Measurements from ENCODE around the gene FOXJ1. TPM values are rescaled to one million over a fixed set of nuclear protein-coding genes. Genes with fewer than 3 reads are reported as not detected.

The FOXJ1 gene
- total and polyA plus RNA-seq, 2 of the 13 experiments (the other 11 are each of a cell fraction or from before 2014, with no cell fraction given), result 0.98 to 1.6 TPM

DNA sequence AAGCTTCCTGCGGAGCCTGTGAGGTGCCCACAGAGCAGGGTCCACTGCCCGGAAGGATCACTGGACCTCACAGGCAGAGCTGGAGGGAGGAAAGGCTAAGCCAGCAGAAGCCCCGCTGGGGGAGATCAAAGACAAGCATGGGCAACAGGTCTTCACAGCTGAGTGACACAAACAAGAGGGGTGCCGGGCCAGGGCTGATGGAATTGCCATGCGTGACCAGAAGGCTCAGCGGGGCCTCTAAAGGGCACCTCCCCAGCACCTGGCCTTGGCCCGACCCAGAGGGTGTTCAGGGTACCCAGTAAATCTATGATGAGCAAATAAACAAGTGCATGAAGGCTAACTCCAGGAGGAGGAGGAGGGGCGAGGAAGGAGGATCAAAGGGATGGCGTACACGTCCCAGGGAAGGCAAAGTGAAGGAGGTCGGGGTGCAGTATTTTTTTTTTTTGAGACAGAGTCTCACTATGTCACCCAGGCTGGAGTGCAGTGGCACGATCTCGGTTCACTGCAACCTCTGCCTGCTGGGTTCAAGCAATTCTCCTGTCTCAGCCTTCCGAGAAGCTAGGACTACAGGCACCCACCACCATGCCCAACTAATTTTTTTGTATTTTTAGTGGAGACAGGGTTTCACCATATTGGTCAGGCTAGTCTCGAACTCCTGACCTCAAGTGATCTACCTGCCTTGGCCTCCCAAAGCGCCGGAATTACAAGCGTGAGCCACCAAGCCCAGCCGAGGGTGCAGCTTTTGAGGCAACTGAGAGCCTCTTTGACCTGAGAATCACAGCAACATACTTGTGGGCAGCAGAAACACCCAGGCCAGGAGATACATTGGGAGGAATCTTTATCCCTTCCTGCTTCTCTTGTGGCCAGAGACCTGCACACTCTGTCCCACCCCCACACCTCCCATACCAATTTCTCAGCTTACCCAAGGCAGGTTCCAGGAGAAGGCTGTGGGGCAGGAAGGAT, 21.4 kb downstream of the FOXJ1 start (continued):
- TF ChIP-seq, protein P1, sequence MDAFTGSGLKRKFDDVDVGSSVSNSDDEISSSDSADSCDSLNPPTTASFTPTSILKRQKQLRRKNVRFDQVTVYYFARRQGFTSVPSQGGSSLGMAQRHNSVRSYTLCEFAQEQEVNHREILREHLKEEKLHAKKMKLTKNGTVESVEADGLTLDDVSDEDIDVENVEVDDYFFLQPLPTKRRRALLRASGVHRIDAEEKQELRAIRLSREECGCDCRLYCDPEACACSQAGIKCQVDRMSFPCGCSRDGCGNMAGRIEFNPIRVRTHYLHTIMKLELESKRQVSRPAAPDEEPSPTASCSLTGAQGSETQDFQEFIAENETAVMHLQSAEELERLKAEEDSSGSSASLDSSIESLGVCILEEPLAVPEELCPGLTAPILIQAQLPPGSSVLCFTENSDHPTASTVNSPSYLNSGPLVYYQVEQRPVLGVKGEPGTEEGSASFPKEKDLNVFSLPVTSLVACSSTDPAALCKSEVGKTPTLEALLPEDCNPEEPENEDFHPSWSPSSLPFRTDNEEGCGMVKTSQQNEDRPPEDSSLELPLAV (CRISPR knock-in tag; conservative IDR thresholded peaks at IDR 0.05; ENCODE audit: low read depth), result no peak
- TF ChIP-seq EHMT2 (IDR thresholded peaks at IDR 0.05; ENCODE audit: borderline replicate concordance, low read depth, low read length) (no peak), SNAPC2 (CRISPR knock-in tag; IDR thresholded peaks at IDR 0.05) (0 out of 2 replicates have a peak, but pooled peaks have one; percentile 58), MXI1 (IDR thresholded peaks at IDR 0.05; ENCODE audit: borderline replicate concordance, low read depth, low read length) (peak; percentile 59; the same call in 1 of the 3 replicates), RCOR2 (CRISPR knock-in tag; IDR thresholded peaks at IDR 0.05) (peak; percentile 56; the same call in 1 of the 2 replicates), CAMTA2 (CRISPR knock-in tag; IDR thresholded peaks at IDR 0.05; ENCODE audit: borderline replicate concordance) (no peak), ZSCAN25 (CRISPR knock-in tag; IDR thresholded peaks at IDR 0.05) (no peak; the same call in 1 of the 2 replicates), ZNF33B (CRISPR knock-in tag; IDR thresholded peaks at IDR 0.05) (0 out of 2 replicates have a peak, but pooled peaks have one; percentile 27), HNRNPL (IDR thresholded peaks at IDR 0.05; ENCODE audit: low read depth, low read length) (no peak), DR1 (CRISPR knock-in tag; IDR thresholded peaks at IDR 0.05) (no peak), PPARG (CRISPR knock-in tag; conservative IDR thresholded peaks at IDR 0.05) (peak; percentile 57; the same call in 1 of the 2 replicates), SP2 (CRISPR knock-in tag; IDR thresholded peaks at IDR 0.05) (no peak), ZMAT3 (CRISPR knock-in tag; conservative IDR thresholded peaks at IDR 0.05) (no peak), FOXC1 (CRISPR knock-in tag; IDR thresholded peaks at IDR 0.05; ENCODE audit: borderline replicate concordance) (peak; percentile 55; the same call in 1 of the 2 replicates)
- TF ChIP-seq, protein P2, sequence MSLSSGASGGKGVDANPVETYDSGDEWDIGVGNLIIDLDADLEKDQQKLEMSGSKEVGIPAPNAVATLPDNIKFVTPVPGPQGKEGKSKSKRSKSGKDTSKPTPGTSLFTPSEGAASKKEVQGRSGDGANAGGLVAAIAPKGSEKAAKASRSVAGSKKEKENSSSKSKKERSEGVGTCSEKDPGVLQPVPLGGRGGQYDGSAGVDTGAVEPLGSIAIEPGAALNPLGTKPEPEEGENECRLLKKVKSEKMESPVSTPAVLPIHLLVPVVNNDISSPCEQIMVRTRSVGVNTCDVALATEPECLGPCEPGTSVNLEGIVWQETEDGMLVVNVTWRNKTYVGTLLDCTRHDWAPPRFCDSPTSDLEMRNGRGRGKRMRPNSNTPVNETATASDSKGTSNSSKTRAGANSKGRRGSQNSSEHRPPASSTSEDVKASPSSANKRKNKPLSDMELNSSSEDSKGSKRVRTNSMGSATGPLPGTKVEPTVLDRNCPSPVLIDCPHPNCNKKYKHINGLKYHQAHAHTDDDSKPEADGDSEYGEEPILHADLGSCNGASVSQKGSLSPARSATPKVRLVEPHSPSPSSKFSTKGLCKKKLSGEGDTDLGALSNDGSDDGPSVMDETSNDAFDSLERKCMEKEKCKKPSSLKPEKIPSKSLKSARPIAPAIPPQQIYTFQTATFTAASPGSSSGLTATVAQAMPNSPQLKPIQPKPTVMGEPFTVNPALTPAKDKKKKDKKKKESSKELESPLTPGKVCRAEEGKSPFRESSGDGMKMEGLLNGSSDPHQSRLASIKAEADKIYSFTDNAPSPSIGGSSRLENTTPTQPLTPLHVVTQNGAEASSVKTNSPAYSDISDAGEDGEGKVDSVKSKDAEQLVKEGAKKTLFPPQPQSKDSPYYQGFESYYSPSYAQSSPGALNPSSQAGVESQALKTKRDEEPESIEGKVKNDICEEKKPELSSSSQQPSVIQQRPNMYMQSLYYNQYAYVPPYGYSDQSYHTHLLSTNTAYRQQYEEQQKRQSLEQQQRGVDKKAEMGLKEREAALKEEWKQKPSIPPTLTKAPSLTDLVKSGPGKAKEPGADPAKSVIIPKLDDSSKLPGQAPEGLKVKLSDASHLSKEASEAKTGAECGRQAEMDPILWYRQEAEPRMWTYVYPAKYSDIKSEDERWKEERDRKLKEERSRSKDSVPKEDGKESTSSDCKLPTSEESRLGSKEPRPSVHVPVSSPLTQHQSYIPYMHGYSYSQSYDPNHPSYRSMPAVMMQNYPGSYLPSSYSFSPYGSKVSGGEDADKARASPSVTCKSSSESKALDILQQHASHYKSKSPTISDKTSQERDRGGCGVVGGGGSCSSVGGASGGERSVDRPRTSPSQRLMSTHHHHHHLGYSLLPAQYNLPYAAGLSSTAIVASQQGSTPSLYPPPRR (CRISPR knock-in tag; IDR thresholded peaks at IDR 0.05; ENCODE audit: borderline replicate concordance), result peak; percentile 79; the same call in 1 of the 2 replicates
- TF ChIP-seq, protein P3, sequence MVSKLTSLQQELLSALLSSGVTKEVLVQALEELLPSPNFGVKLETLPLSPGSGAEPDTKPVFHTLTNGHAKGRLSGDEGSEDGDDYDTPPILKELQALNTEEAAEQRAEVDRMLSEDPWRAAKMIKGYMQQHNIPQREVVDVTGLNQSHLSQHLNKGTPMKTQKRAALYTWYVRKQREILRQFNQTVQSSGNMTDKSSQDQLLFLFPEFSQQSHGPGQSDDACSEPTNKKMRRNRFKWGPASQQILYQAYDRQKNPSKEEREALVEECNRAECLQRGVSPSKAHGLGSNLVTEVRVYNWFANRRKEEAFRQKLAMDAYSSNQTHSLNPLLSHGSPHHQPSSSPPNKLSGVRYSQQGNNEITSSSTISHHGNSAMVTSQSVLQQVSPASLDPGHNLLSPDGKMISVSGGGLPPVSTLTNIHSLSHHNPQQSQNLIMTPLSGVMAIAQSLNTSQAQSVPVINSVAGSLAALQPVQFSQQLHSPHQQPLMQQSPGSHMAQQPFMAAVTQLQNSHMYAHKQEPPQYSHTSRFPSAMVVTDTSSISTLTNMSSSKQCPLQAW (CRISPR knock-in tag; IDR thresholded peaks at IDR 0.05), result peak; percentile 57
- TF ChIP-seq, protein P4, sequence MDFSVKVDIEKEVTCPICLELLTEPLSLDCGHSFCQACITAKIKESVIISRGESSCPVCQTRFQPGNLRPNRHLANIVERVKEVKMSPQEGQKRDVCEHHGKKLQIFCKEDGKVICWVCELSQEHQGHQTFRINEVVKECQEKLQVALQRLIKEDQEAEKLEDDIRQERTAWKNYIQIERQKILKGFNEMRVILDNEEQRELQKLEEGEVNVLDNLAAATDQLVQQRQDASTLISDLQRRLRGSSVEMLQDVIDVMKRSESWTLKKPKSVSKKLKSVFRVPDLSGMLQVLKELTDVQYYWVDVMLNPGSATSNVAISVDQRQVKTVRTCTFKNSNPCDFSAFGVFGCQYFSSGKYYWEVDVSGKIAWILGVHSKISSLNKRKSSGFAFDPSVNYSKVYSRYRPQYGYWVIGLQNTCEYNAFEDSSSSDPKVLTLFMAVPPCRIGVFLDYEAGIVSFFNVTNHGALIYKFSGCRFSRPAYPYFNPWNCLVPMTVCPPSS (IDR thresholded peaks at IDR 0.05), result no peak
- TF ChIP-seq, protein P5, sequence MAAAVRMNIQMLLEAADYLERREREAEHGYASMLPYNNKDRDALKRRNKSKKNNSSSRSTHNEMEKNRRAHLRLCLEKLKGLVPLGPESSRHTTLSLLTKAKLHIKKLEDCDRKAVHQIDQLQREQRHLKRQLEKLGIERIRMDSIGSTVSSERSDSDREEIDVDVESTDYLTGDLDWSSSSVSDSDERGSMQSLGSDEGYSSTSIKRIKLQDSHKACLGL (CRISPR knock-in tag; IDR thresholded peaks at IDR 0.05), result 0 out of 2 replicates have a peak, but pooled peaks have one; percentile 39
